H1 (cell line): ENCODE measurements around the gene PGLYRP4.

Experiments
- CTCF ChIP-seq, 3 experiments: IDR thresholded peaks; 1 replicate in 2 of 3; 2 replicates in 1 of 3; pipeline versions ENCODE4 v1.5.1 to v1.6.1; 2011; ENCODE audit warnings: low read length in 3 of 3, mild to moderate bottlenecking in 3 of 3, inconsistent platforms in 2 of 3, low read depth in 1 of 3, moderate library complexity in 1 of 3; ENCODE audit not compliant: insufficient read depth in 1 of 3; ENCODE audit errors: control extremely low read depth in 1 of 3
- EZH2 ChIP-seq: fragments of 200-600 bp; sonication (generic); IDR thresholded peaks from 2 replicates; pipeline ENCODE4 v1.7.1; 2012; ENCODE audit warnings: low read depth, mild to moderate bottlenecking, moderate library complexity, low read length, inconsistent platforms; ENCODE audit not compliant: severe bottlenecking
- GTF2F1 ChIP-seq: IDR thresholded peaks from 2 replicates; pipeline ENCODE4 v1.6.1; 2012; ENCODE audit warnings: low read depth, low read length, improper control_type of control experiment, borderline replicate concordance
- POLR2AphosphoS5 ChIP-seq: IDR thresholded peaks from 2 replicates; pipeline ENCODE4 v1.6.1; 2011; ENCODE audit warnings: low read depth, low read length
- RNF2 ChIP-seq: fragments of 200-900, 300-1000 bp; sonication (generic); IDR thresholded peaks from 2 replicates; pipeline ENCODE4 v1.7.1; 2016; ENCODE audit warnings: borderline replicate concordance, low read depth, mild to moderate bottlenecking, antibody characterized with exemption, low read length; ENCODE audit not compliant: poor library complexity, severe bottlenecking; ENCODE audit errors: missing control alignments
- SUZ12 ChIP-seq: fragments of 200-600 bp; sonication (generic); IDR thresholded peaks from 2 replicates; pipeline ENCODE4 v1.6.1; 2012; ENCODE audit warnings: mild to moderate bottlenecking, inconsistent platforms, low read length, moderate library complexity, mixed read lengths
- TBP ChIP-seq: IDR thresholded peaks from 2 replicates; pipeline ENCODE4 v1.6.1; 2011; ENCODE audit warnings: low read depth, low read length, improper control_type of control experiment
- TF ChIP-seq, protein P1 (sequence below): IDR thresholded peaks from 2 replicates; pipeline ENCODE4 v1.6.1; 2012; ENCODE audit warnings: inconsistent platforms

- TF ChIP-seq POLR2AphosphoS5 = no peak
- TF ChIP-seq TBP = no peak
- TF ChIP-seq RNF2 = no peak
- no peak for TF ChIP-seq CTCF (IDR thresholded peaks at IDR 0.05; ENCODE audit: control extremely low read depth in 1 of 3, insufficient read depth in 1 of 3, low read depth in 1 of 3, low read length in 3 of 3)
- TF ChIP-seq, protein P1, sequence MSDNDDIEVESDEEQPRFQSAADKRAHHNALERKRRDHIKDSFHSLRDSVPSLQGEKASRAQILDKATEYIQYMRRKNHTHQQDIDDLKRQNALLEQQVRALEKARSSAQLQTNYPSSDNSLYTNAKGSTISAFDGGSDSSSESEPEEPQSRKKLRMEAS = no peak
- no peak for TF ChIP-seq EZH2
- no peak for TF ChIP-seq SUZ12
- no peak for TF ChIP-seq GTF2F1
These were observed 16.4 kb upstream of the PGLYRP4 start for GRCh38 chr1:153364766-153365666.
